HuH-7 (cell line): ENCODE data around the gene GPC6.

ENCODE experiments used
- DNase-seq: peaks from one replicate; pipeline ENCODE4 v3.0.0; 2011; ENCODE audit warnings: low spot score

GPC6 gene

GRCh38 chr13:94119360-94119936 is 892.8 kb downstream of the GPC6 start:
- DNase-seq, result peak; percentile 12

DNA sequence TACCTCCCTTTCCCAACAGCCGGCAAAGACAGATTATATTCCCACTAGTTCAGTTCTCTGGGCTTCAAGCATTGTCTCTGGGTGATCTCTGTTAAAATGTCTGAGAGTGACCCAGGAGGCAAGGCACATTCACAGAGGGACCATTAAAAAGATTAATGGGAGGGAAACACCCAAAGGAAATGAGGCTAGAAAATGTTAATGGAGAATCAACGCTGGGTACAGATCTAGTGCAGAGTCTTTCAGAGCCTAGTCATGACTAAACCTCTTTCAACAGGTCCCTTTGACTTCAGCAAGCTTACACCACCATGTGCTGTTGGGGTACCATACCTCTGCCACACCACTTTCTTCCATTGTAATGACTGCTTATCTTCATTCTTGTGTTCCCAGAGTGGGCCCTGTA is 894.3 kb downstream of the GPC6 start:
- no peak for DNase-seq

- no peak for DNase-seq
Observed at GRCh38 chr13:94121686-94122085, 895.1 kb downstream of the GPC6 start.

GRCh38 chr13:94122300-94122915 is 895.8 kb downstream of the GPC6 start:
- DNase-seq, result no peak

DNA sequence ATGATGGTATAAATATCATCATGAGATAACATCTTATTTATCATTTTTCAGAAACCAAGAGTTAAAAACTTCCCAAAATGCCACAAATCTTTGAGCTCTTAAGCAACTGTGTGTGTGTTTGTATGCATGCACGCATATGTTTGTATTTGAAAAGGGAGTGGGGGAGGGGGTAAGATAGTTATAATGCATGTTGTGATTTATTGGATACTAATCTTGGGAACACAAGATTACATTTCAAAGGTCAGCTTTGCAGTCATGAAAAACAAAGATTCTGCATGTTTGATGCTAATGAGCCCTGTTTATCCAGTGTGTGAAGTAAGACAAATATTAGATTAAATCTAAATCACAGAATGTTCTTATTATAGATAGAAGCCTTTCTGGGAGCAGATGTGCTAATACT is 897.0 kb downstream of the GPC6 start:
- no peak for DNase-seq

DNA sequence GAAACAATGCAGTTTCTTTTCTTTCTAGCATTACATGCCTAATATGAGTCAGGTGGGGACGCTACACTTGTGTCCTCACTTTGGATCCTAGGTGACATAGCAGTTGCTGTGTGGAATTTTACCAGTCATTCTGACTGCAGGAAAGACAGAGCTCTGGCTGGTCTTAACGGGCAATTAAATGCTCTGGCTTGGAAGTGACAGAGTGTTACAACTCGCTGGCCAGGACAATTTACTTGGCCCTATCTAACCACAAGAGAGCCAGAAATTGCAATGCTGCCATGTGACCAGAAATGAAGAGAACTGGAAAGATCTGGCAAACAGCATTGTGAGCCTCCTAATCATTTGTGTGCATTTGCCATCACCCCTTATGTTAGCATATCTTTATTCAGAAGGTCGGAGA is 901.8 kb downstream of the GPC6 start:
- DNase-seq, result peak; percentile 2

DNA sequence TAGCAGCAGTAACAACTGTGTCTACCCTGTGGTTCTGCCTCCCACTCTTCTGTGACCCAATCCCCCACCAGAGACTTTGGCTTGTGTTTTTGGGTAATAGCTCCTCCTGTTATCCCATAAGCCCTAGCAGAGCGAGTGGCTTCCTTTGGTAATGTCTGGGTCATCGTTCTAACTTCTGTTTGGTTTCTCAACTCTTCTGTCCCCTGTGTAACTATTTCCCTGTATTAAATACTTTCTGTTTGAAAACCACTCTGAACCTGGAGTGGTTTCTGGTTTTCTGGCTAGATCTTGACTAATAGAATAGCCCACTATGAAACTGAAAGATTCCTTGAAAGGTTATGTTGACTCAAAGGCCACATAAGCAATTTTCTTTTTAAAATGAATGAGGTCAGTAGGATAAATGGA is 902.9 kb downstream of the GPC6 start:
- DNase-seq, result no peak

GRCh38 chr13:94138831-94139230 is 912.2 kb downstream of the GPC6 start:
- no peak for DNase-seq

GRCh38 chr13:94139393-94139995 is 912.9 kb downstream of the GPC6 start:
- DNase-seq, result no peak

DNA sequence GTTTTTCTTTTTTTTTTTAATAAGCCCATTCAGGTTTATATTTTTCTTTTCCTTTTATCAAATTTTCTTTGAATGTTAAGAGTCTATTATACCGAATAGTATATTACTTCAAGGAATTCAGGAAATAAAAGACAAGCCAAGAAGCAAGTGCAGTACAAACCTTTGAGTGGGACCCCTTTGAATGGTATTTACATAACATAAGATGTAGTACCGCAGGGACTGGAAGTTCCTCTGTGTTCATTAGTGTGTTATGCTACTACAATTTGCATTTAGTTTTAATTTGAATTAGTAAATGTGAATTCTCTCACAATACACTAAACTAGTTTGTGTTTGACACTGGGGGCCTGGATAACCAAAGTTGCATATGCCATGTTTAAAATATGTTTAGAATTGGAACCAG is 913.4 kb downstream of the GPC6 start:
- no peak for DNase-seq

- DNase-seq, result no peak
Observed at GRCh38 chr13:94140511-94140910, 913.9 kb downstream of the GPC6 start.

DNA sequence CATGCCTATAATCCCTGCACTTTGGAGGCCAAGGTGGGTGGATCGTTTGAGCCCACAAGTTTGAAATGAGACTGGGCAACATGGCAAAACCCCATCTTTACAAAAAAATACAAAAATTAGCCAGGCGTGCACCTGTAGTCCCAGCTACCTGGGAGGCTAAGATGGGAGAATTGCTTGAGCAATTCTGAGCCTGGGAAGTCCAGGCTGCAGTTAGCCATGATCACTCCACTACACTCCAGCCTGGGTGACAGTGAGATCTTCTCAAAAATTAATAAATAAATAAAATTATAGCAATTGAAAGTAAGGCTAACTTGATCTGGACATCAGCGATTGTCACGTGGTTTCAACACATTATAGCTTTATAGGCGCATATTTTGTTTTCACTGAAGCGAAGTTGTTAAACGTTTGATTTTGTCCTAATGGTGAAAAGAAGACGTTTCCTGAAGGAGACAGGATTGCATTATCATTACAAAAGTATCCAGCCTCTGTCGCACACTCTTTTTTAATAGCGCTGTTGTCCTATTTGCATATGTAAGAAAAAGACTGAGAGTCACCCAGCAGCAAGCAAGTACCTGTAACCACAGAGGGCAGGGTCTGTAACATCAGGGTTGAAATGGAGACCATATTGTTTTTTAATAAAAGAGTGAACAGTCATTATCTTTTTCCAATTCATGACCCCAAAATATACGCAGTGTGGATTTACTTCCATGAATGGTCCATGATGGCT is 917.2 kb downstream of the GPC6 start:
- DNase-seq, result no peak

DNA sequence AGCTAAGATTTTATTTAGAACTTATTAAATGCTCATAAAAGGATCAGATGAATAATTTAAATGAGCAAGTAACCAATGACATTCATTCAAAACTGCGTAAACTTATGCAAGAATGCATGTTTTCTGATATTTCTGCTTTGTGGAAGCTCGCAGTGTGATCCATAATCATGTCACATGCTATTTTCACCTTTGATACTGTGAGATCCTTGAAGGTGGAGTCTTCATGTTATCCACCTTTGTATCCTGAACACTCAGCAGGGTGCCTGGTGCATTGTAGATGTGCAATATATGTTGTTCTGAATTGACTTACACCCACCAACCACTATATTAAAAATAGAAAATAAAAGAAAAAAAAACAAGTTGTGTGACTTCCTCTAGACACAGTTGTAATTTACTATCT is 919.4 kb downstream of the GPC6 start:
- no peak for DNase-seq

GRCh38 chr13:94153586-94153985 is 927.0 kb downstream of the GPC6 start:
- DNase-seq, result no peak

GRCh38 chr13:94154367-94154766 is 927.8 kb downstream of the GPC6 start:
- DNase-seq, result no peak

GRCh38 chr13:94157705-94158218 is 931.2 kb downstream of the GPC6 start:
- DNase-seq, result no peak

- DNase-seq, result no peak
Observed at GRCh38 chr13:94160875-94161274, 934.3 kb downstream of the GPC6 start.

- no peak for DNase-seq
Observed at GRCh38 chr13:94162289-94162688, 935.7 kb downstream of the GPC6 start.

DNA sequence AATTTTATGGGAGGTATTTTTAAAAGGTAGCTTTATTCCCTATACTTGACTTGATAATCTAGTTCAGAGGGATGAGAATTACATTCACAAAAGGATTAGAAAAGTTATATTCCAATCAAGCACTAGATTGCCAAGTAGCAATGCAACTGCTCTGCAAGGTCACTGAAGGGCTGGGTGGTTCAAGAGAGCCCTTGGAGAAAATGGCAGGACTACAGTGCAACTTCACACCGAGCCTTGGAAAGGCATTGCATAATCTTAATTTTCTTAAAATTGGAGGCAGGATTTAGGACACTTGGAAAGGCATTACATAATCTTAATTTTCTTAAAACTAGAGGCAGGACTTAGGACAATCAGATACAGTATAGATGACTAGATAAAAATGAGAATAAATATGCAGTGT is 936.9 kb downstream of the GPC6 start:
- no peak for DNase-seq

GRCh38 chr13:94168783-94169453 is 942.3 kb downstream of the GPC6 start:
- no peak for DNase-seq

DNA sequence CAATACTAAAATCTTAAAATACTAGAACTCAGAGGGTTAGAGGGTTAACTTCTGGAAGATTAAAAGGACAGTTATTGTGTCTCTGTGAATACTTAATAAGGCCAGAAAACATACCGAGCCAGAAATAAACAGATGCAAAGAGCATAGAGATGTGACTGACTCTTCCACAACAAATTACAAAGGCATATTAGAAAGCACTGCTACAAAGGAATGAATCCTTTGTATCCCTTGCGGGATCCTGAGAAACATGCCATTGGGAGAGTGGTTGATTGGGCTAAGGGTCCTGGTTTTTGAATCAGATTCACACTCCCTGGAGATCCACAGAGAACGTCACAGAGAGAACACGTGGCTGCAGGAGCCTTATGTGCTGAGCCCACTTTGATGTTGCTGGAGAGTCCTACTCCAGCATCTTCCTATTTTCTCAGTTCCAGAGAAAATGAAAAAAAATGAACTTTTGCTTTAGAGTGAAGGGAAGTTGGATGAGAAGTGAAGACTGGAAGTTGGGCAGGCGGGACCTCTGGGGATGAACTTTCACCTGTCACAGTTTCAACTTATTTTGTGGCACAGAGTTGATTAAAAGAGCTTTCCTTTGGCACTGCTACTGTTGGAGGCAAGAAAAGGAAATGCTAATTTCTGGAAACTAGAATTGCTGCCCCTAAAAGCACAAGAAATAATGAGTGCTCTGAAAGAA is 943.0 kb downstream of the GPC6 start:
- DNase-seq, result no peak

DNA sequence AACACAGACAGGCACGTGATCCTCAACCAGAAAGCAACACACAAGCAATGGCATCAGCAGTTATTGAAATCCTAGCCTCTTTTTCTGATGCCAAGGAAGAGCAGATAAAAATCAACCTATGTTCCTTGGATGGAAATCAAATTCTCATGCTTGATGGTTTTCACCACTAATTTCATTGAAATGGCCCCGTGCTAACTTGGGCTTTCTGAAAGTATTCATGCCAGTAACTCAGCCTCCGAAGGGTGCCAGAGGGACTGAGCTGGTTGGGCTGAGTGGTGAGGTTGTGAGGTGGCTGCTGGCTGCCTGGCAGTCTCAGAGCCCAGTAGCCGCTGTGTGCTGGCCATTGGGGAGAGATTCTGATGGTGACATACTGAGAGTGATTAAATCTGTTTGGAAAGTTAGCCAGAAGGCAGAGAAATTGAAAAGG is 943.6 kb downstream of the GPC6 start:
- no peak for DNase-seq
